ENCODE measurements around the gene BAX. TPM values are rescaled to one million over a fixed set of nuclear protein-coding genes. Genes with fewer than 3 reads are reported as not detected.

The BAX gene
- total and polyA plus RNA-seq, 2 of the 13 experiments (the other 11 are each of a cell fraction or from before 2014, with no cell fraction given) = 139 to 176 TPM

GRCh38 chr19:48967346-48968178 is 12.9 kb downstream of the BAX start (continued):
- TF ChIP-seq, protein P1, sequence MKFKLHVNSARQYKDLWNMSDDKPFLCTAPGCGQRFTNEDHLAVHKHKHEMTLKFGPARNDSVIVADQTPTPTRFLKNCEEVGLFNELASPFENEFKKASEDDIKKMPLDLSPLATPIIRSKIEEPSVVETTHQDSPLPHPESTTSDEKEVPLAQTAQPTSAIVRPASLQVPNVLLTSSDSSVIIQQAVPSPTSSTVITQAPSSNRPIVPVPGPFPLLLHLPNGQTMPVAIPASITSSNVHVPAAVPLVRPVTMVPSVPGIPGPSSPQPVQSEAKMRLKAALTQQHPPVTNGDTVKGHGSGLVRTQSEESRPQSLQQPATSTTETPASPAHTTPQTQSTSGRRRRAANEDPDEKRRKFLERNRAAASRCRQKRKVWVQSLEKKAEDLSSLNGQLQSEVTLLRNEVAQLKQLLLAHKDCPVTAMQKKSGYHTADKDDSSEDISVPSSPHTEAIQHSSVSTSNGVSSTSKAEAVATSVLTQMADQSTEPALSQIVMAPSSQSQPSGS (CRISPR knock-in tag; IDR thresholded peaks at IDR 0.05) = peak; percentile 40; the same call in 1 of the 2 replicates
- TF ChIP-seq GATAD2A (CRISPR knock-in tag; IDR thresholded peaks at IDR 0.05) (no peak; the same call in 1 of the 2 replicates), RFXAP (CRISPR knock-in tag; IDR thresholded peaks at IDR 0.05; ENCODE audit: borderline replicate concordance) (no peak), JUN (CRISPR knock-in tag; IDR thresholded peaks at IDR 0.05) (no peak), MED8 (CRISPR knock-in tag; IDR thresholded peaks at IDR 0.05; ENCODE audit: insufficient replicate concordance) (peak; percentile 67), MED13 (CRISPR knock-in tag; IDR thresholded peaks at IDR 0.05) (no peak), ZNF572 (CRISPR knock-in tag; IDR thresholded peaks at IDR 0.05) (0 out of 2 replicates have a peak, but pooled peaks have one; percentile 31), AKAP8 (CRISPR knock-in tag; IDR thresholded peaks at IDR 0.05) (no peak; the same call in none of the 2 replicates), MNT (IDR thresholded peaks at IDR 0.05) (no peak), RBFOX2 (IDR thresholded peaks at IDR 0.05; ENCODE audit: low read depth, low read length) (peak; percentile 88), ZNF557 (CRISPR knock-in tag; IDR thresholded peaks at IDR 0.05) (no peak), SIN3A (IDR thresholded peaks at IDR 0.05; ENCODE audit: borderline replicate concordance, low read depth, low read length) (peak; percentile 50; the same call in 1 of the 2 replicates), ZNF567 (CRISPR knock-in tag; IDR thresholded peaks at IDR 0.05; ENCODE audit: borderline replicate concordance) (peak; percentile 66; the same call in 1 of the 2 replicates), MEIS1 (CRISPR knock-in tag; IDR thresholded peaks at IDR 0.05; ENCODE audit: borderline replicate concordance) (no peak), ZSCAN29 (CRISPR knock-in tag; conservative IDR thresholded peaks at IDR 0.05) (no peak)
- TF ChIP-seq, protein P2, sequence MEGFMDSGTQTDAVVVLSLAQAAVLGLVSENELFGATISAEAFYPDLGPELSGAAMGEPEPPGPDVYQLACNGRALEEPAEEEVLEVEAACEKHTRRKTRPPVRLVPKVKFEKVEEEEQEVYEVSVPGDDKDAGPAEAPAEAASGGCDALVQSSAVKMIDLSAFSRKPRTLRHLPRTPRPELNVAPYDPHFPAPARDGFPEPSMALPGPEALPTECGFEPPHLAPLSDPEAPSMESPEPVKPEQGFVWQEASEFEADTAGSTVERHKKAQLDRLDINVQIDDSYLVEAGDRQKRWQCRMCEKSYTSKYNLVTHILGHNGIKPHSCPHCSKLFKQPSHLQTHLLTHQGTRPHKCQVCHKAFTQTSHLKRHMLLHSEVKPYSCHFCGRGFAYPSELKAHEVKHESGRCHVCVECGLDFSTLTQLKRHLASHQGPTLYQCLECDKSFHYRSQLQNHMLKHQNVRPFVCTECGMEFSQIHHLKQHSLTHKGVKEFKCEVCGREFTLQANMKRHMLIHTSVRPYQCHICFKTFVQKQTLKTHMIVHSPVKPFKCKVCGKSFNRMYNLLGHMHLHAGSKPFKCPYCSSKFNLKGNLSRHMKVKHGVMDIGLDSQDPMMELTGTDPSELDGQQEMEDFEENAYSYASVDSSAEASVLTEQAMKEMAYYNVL (CRISPR knock-in tag; IDR thresholded peaks at IDR 0.05; ENCODE audit: borderline replicate concordance) = no peak
- TF ChIP-seq, protein P3, sequence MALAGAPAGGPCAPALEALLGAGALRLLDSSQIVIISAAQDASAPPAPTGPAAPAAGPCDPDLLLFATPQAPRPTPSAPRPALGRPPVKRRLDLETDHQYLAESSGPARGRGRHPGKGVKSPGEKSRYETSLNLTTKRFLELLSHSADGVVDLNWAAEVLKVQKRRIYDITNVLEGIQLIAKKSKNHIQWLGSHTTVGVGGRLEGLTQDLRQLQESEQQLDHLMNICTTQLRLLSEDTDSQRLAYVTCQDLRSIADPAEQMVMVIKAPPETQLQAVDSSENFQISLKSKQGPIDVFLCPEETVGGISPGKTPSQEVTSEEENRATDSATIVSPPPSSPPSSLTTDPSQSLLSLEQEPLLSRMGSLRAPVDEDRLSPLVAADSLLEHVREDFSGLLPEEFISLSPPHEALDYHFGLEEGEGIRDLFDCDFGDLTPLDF (CRISPR knock-in tag; IDR thresholded peaks at IDR 0.05) = 0 out of 2 replicates have a peak, but pooled peaks have one; percentile 15
- TF ChIP-seq, protein P4, sequence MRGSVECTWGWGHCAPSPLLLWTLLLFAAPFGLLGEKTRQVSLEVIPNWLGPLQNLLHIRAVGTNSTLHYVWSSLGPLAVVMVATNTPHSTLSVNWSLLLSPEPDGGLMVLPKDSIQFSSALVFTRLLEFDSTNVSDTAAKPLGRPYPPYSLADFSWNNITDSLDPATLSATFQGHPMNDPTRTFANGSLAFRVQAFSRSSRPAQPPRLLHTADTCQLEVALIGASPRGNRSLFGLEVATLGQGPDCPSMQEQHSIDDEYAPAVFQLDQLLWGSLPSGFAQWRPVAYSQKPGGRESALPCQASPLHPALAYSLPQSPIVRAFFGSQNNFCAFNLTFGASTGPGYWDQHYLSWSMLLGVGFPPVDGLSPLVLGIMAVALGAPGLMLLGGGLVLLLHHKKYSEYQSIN (CRISPR knock-in tag; IDR thresholded peaks at IDR 0.05; ENCODE audit: borderline replicate concordance) = no peak
